Stimulated activated CD8-positive, alpha-beta memory T cell treated with anti-CD3 and anti-CD28 coated beads, Interleukin-7, amount 100 ng/mL, for 24 hours (primary cell): ENCODE data around the gene VMP1.
"Not testable (repeated sequence)": the region's sequence is repeated elsewhere in the genome, so short reads cannot be mapped to it uniquely, and the experiment has no call there.

ENCODE experiments used
- DNase-seq: peaks from one replicate; pipeline ENCODE4 v3.0.0-alpha.2; 2020; ENCODE audit warnings: low read depth

Gene VMP1

DNA sequence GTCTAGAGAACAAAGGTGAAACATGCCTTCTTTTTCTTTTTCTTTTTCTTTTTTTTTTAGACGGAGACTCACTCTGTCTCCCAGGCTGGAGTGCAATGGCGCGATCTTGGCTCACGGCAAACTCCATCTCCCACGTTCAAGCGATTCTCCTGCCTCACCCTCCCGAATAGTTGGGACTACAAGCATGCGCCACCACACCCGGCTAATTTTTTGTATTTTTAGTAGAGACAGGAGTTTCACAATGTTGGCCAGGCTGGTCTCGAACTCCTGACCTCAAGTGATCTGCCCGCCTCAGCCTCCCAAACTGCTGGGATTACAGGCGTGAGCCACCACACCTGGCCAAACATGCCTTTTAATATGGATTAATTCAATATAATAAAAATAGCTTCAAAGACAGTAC lies 47.6 kb downstream of the VMP1 start:
- not testable (repeated sequence) for DNase-seq

GRCh38 chr17:59756236-59756818 lies 48.9 kb downstream of the VMP1 start:
- DNase-seq: no peak

DNA sequence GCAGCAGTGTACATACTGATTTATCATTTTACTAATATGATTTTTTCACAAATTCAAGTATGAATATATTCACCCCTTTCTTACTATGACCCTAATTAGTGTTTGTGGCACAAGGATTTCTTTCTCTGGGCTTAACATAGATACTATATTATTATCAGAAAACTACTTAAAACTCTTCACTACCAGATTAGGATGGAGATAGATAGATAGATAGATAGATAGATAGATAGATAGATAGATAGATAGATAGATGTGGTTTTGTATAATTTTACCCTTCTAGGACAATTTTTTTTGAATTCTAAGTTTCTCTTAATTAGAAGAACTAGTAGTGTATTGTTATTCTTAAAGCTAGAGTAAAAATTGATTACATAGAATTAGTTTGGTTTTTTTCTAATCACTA lies 49.6 kb downstream of the VMP1 start:
- DNase-seq: no peak

DNA sequence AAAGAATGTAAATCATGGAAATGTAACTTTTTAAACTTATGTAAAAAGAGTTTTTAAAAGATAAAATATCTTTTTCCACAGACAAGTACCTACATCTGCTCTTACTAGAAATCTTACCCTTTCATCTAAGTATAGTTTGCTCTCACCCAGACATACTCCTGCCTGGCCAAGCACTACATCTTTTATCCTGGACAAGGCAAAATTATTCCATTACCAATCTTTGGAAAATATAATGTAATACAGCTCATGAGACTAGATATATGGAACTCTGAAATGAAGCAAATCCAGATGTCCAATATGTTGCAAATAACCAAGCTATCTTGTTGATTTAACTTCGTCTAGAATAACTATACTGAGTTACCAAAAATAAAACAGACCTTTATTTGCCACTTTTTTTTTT lies 50.0 kb downstream of the VMP1 start:
- no peak for DNase-seq

DNA sequence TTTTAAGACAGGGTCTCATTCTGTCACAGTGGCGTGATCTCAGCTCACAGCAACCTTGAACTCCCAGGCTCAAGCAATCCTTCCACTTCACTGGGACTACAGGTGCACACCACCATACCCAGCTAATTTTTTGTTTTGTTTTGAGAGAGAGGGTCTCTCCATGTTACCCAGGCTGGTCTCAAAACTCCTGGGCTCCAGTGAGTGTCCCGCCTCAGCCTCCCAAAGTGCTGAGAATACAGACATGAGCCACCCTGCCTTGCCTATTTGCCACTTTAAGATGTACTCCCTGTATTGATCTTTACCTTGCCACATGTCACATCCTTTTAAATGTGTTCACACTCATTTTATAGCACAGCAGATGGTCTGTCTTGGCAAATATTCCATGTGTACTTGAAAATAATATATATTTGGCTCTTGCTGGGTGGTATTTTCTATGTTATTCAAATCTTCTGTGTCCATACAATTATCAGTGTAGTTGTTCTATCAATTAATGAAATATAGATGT lies 50.5 kb downstream of the VMP1 start:
- no peak for DNase-seq

DNA sequence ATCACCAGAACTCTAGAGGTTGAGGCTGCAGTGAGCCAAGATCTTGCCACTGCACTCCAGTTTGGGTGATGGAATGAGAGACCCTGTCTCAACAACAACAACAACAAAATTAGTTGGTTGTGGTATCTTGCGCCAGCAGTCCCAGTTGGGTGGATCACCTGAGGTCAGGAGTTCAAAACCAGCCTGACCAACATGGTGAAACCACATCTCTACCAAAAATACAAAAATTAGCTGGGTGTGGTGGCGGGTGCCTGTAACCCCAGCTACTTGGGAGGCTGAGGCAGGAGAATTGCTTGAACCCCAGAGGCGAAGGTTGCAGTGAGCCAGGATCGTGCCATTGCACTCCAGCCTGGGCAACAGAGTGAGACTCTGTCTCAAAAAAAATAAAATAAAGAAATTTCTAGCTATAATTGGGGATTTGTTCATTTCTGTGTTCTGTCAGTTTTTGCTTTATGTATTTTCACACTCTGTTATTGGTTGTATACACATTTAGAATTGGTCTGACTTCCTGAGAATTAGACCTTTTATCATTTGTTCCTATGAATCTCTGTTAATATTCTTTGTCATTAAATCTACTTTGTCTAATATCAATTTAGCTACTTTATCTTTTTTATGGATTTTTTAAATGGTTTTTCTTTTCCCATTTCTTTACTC lies 51.7 kb downstream of the VMP1 start:
- DNase-seq: not testable (repeated sequence)

DNA sequence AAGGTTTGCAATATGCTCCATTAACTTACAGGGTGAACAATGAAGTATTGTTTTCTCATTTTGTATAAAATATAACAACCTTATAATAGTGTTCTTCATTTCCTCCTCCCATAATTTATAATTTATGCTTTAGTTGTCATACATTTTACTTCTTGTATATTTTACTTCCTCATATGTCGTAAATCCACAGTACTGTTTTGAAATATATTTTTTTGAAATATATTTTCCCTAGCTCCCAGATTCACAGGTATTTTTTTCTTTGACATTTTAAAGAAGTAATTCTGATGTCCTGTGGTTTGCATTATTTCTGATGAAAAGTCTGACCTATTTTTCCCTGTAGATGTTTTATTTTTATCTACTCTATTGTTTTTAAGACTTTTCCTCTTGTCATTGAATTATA lies 52.7 kb downstream of the VMP1 start:
- DNase-seq: no peak

GRCh38 chr17:59761385-59762048 lies 54.1 kb downstream of the VMP1 start:
- no peak for DNase-seq

- DNase-seq: no peak
Measured at GRCh38 chr17:59762049-59762823, 54.8 kb downstream of the VMP1 start.

GRCh38 chr17:59762824-59763374 lies 55.4 kb downstream of the VMP1 start:
- DNase-seq: no peak

GRCh38 chr17:59763861-59764260 lies 56.4 kb downstream of the VMP1 start:
- no peak for DNase-seq

DNA sequence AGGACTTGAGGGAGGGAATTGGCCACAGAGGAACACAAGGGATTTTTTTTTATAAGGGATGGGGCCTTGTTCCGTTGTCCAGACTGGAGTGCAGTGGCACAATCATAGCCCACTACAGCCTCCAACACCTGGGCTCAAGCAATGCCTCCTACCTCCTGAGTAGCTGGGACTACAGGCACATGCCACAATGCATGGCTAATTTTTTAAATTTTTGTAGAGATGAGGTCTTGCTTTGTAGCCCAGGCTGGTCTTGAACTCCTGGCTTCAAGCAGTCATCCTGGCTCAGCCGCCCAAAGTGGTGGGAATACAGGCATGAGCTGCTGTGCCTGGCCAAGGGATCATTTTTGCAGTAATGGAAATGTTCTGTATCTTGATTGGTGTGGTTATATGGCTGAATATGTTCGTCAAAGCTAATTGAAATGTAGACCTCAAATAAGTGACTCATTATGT lies 56.9 kb downstream of the VMP1 start:
- DNase-seq: no peak

GRCh38 chr17:59765038-59765437 lies 57.6 kb downstream of the VMP1 start:
- DNase-seq: no peak

DNA sequence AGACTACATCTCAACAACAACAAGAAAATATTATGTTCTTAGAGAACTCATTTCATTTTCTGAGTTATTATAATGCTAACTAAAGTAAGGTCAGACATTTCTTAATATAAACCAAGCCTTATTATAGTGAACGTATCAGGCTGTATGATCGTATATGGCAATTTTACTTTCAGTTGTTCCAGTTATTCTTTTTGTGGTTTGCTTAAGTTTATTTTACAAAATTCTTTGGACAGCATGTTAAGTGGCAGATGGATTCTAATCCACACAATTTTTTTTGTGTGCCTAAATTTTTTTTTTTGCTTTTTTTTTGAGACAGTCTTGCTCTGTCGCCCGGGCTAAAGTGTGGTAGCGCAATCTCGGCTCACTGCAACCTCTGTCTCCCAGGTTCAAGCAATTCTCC lies 59.0 kb downstream of the VMP1 start:
- DNase-seq: no peak

GRCh38 chr17:59767176-59767575 lies 59.7 kb downstream of the VMP1 start:
- DNase-seq: no peak

- DNase-seq: no peak
Measured at GRCh38 chr17:59769887-59770286, 62.4 kb downstream of the VMP1 start.

DNA sequence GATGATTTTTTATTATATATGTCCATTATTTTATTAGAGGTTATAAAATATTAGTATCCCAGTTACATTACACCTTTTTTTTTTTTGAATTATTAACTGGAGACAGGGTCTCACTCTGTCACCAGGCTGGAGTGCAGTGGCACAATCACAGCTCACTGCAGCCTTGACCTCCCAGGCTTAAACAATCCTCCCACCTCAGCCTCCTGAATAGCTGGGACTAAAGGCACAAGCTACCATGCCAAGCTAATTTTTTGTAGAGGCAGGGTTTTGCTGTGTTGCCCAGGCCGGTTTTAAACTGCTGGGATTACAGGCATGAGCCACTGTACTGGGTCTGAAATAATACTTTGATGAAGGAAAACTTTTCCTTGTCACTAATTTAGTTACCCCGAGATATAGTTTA lies 63.6 kb downstream of the VMP1 start:
- no peak for DNase-seq

DNA sequence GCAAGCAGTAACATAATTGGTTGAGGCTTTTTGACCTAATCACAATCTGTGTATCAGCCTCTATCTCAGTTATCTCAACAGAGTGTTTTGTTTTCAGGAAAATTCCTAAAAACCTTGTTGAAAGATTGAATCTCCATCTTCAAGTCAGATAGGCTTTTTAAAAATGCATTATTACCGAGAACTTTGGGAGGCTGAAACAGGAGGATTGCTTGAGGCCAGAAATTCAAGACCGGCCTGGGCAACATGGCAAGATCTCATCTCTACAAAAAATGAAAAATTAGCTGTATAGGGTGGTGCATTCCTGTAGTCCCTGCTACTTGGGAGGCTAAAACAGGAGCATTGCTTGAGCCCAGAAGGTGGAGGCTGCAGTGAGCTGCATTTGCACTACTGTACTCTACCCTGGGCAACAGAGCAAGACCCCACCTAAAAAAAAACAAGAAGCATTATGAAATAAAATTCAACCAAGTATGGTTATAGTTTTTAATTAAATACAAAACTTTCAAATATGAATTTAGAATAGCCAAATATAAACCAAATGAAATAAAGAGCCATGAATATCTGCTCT lies 68.4 kb downstream of the VMP1 start:
- no peak for DNase-seq

DNA sequence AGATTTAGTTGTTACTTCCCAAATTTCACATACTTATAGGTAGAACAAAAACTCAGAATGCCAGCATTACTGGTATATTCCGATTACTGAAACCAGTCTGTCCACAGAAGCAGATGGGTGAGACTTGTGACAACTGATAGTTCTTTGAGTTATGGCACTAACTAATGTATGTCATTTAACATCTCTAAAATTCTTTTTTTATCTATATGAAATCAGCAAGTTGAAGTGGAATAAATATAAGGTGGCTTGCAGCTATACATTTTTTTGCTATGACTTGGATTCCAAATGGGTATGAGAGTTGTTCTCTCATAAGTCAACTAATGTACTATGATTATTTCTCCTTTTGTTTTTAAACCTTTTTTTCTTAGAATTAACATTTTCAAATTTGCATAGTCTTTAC lies 69.1 kb downstream of the VMP1 start:
- DNase-seq: no peak

- DNase-seq: no peak
Measured at GRCh38 chr17:59777033-59777432, 69.6 kb downstream of the VMP1 start.

DNA sequence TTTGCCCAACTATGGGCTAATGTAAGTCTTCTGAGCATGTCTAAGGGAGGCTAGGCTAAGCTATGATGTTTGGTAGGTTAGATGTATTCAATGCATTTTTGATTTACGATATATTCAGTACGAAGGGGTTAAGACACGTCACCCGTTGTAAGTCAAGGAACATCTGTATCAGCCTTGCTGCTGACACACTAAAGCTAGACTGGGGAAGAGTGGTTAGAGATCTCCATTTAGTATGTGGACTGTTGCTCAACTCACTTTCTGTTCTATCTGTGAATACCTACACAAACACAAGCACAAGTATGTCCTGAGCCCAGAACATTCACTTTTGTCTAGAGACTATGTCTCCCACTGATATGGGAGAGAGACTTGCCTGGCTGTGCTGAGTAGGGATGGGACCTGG lies 71.5 kb downstream of the VMP1 start:
- no peak for DNase-seq

GRCh38 chr17:59779521-59779920 lies 72.1 kb downstream of the VMP1 start:
- DNase-seq: no peak
